HepG2 (cell line): Measurements from ENCODE around the gene SOX11. TPM values are rescaled to one million over a fixed set of nuclear protein-coding genes. Genes with fewer than 3 reads are reported as not detected.

Experiments used
- ATAC-seq: fragments of 200-7000 bp; cut with Tn5 transposase; 3 replicates; pipeline ENCODE4 v1.9.1; 2020; ENCODE audit warnings: mild to moderate bottlenecking, moderate library complexity
- BruUV-seq: library from RNA; stranded (reverse); fragments of 400-500 nt; replicated peaks from 2 replicates; lab custom pipeline; 2021; lab: Mats Ljungman, UMichigan
- CTCF ChIA-PET: fragments of 300-600 bp; formaldehyde crosslinking; extraction: SDS; loops from one replicate; lab custom pipeline; 2021; ENCODE audit warnings: low total read pairs, inconsistent platforms, low intra/inter-chr PET ratio; lab: Yijun Ruan, JAX
- POLR2A ChIA-PET: fragments of 350-600 bp; sonication (Branson Sonifier 250); formaldehyde crosslinking; loops from one replicate; lab custom pipeline; 2020; ENCODE audit warnings: antibody characterized with exemption, inconsistent platforms; lab: Yijun Ruan, JAX
- DNase-seq: peaks from one replicate; pipeline ENCODE4 v3.0.0-alpha.2; 2015; ENCODE audit warnings: low spot score
- FAIRE-seq: peaks from 3 replicates; lab custom pipeline; 2011; peaks lifted over from hg19 to GRCh38; lab: Jason Lieb, UNC
- H2AFZ ChIP-seq: one replicate; pipeline ENCODE4 v1.6.1; 2011; ENCODE audit warnings: low read length, inconsistent platforms
- H3K27ac ChIP-seq: fragments of 300-600 bp; 3 replicates; pipeline ENCODE4 v1.8.0; 2011; ENCODE audit warnings: mixed run types, mild to moderate bottlenecking, mixed read lengths, low read length, inconsistent platforms; ENCODE audit not compliant: insufficient read depth; ENCODE audit errors: extremely low read length
- H3K27me3 ChIP-seq, 2 experiments: fragments of 200-600 bp in 1 of 2; 2 replicates in 1 of 2; 3 replicates in 1 of 2; pipeline versions ENCODE4 v1.6.0 to v1.8.0; 2011; ENCODE audit warnings: low read length in 2 of 2, mild to moderate bottlenecking in 2 of 2, moderate library complexity in 2 of 2, inconsistent platforms in 1 of 2; ENCODE audit not compliant: insufficient read depth in 2 of 2, control insufficient read depth in 1 of 2
- H3K36me3 ChIP-seq, 2 experiments: fragments of 200-600 bp in 1 of 2; replicated peaks in 1 of 2; 2 replicates in 1 of 2; 3 replicates in 1 of 2; pipeline versions ENCODE4 v1.5.1 to v1.8.0; 2011; ENCODE audit warnings: low read length in 2 of 2, inconsistent platforms in 1 of 2; ENCODE audit not compliant: insufficient read depth in 2 of 2, control insufficient read depth in 1 of 2
- H3K4me1 ChIP-seq: 2 replicates; pipeline ENCODE4 v1.5.1; 2012; ENCODE audit warnings: low read length, inconsistent platforms; ENCODE audit not compliant: insufficient read depth
- H3K4me2 ChIP-seq: 2 replicates; pipeline ENCODE4 v1.6.0; 2011; ENCODE audit warnings: low read depth, low read length, inconsistent platforms
- H3K4me3 ChIP-seq, 3 experiments: fragments of 200-600 bp in 1 of 3; sonication (generic), shearing (Covaris generic) in 1 of 3; replicated peaks in 1 of 3; 2 replicates each; pipeline ENCODE4 v1.5.1; 2011 to 2016; ENCODE audit warnings: low read length in 3 of 3, inconsistent platforms in 2 of 3, low read depth in 2 of 3, mild to moderate bottlenecking in 2 of 3, control low read depth in 1 of 3, mixed read lengths in 1 of 3; ENCODE audit not compliant: insufficient read depth in 1 of 3
- H3K79me2 ChIP-seq: one replicate; pipeline ENCODE4 v1.6.1; 2011; ENCODE audit warnings: low read length, inconsistent platforms; ENCODE audit not compliant: insufficient read depth
- H3K9ac ChIP-seq: 2 replicates; pipeline ENCODE4 v1.6.0; 2011; ENCODE audit warnings: mild to moderate bottlenecking, low read depth, low read length, inconsistent platforms; ENCODE audit not compliant: insufficient read depth
- H3K9me3 ChIP-seq: 2 replicates; pipeline ENCODE4 v1.5.1; 2012; ENCODE audit warnings: mild to moderate bottlenecking, low read length
- H4K20me1 ChIP-seq: 2 replicates; pipeline ENCODE4 v1.6.0; 2011; ENCODE audit warnings: inconsistent platforms, mild to moderate bottlenecking, low read length, moderate library complexity; ENCODE audit not compliant: insufficient read depth
- RFX1 ChIP-seq: fragments of 450-650 bp; IDR thresholded peaks from 2 replicates; pipeline ENCODE4 v1.6.1; 2017
- SNAPC4 ChIP-seq: sonication (generic); formaldehyde crosslinking; IDR thresholded peaks from 2 replicates; pipeline ENCODE4 v1.4.0; 2020; ENCODE audit warnings: mild to moderate bottlenecking, missing genetic modification reagents
- ZNF468 ChIP-seq: sonication (generic); formaldehyde crosslinking; IDR thresholded peaks from 2 replicates; pipeline ENCODE4 v1.8.0; 2022; ENCODE audit warnings: mild to moderate bottlenecking, moderate library complexity, missing genetic modification reagents
- ZNF800 ChIP-seq: sonication (generic); formaldehyde crosslinking; IDR thresholded peaks from 2 replicates; pipeline ENCODE4 v1.4.0; 2020; ENCODE audit warnings: missing genetic modification reagents
- WGBS: methylation state at CpG from one replicate; pipeline ENCODE4 v1.1.6; 2017; ENCODE audit warnings: low lambda C conversion rate; 5-methylcytosine and 5-hydroxymethylcytosine counted together
- in situ Hi-C: cut with HindIII; loops from 2 replicates; pipeline ENCODE4 v1.10.0; 2017; ENCODE audit warnings: low pct_unique_long_range_greater_than_20kb; ENCODE audit not compliant: extremely low pct_ligation_motif_present
- intact Hi-C: fragments of 100-400 bp; cut with micrococcal nuclease; formaldehyde crosslinking; loops from one replicate; pipeline ENCODE4 v1.10.0; 2022; ENCODE audit not compliant: unreplicated experiment
- polyA plus RNA-seq, 8 experiments: library from polyadenylated mRNA; depleted of rRNA in 3 of 8; stranded (reverse) in 7 of 8; unstranded in 1 of 8; fragments of >200 nt; fragmentation: Illumina TruSeq in 4 of 8; extraction: Trizol in 4 of 8; gene quantifications; 2 replicates each; pipeline versions ENCODE4 v1.2.1 to v1.2.3, GENCODE V29; 2011 to 2016; ENCODE audit warnings: low read depth in 4 of 8, missing spikeins in 1 of 8, mixed read lengths in 1 of 8; ENCODE audit not compliant: insufficient read depth in 1 of 8
- total RNA-seq, 5 experiments: library from RNA; depleted of rRNA; stranded (reverse); fragments of >200 nt; fragmentation: Illumina TruSeq; extraction: Trizol; gene quantifications; 2 replicates each; pipeline ENCODE4 v1.2.3, GENCODE V29; 2016; ENCODE audit warnings: low read depth in 1 of 5

Gene SOX11
- total and polyA plus RNA-seq, 2 of the 13 experiments (the other 11 are each of a cell fraction or from before 2014, with no cell fraction given): not detected

- H4K20me1 ChIP-seq: no peaks in the 10 kb centered on the region
- no peaks in the 10 kb centered on the region for H3K79me2 ChIP-seq
- no peaks in the 10 kb centered on the region for H3K9me3 ChIP-seq
- H3K4me1 ChIP-seq: no peaks in the 10 kb centered on the region
- no peak for FAIRE-seq
- H3K4me3 ChIP-seq: no peak overlapping the region
- no peak overlapping the region for H3K27ac ChIP-seq
- ChIA-PET CTCF (no interaction called here), POLR2A (no interaction called here)
- intact Hi-C loops: no loop called here
- in situ Hi-C loops: no loop called here
- no peak for ATAC-seq
- TF ChIP-seq SNAPC4 (no peak), ZNF800 (CRISPR knock-in tag) (no peak), ZNF468 (CRISPR knock-in tag) (no peak), RFX1 (no peak)
- no peak overlapping the region for H2AFZ ChIP-seq
- DNase-seq: no peak
- BruUV-seq: no TSS peak
- peaks cover 0 to 5% of the 10 kb centered on the region in 2 experiments; a peak in 1 of 5 replicates for H3K27me3 ChIP-seq
- H3K4me2 ChIP-seq: no peak overlapping the region
- 16% methylated on average over 6 of the region's 6 CpGs for WGBS
- H3K9ac ChIP-seq: no peak overlapping the region
- no peaks in the 10 kb centered on the region for H3K36me3 ChIP-seq
These were observed 48.6 kb downstream of the SOX11 start for GRCh38 chr2:5740817-5741216.
